Mesendoderm (in vitro differentiated cells): Measurements from ENCODE around the gene IRAK2.
"Not testable (repeated sequence)": the region's sequence is repeated elsewhere in the genome, so short reads cannot be mapped to it uniquely, and the experiment has no call there.

Experiments
- DNase-seq: peaks from one replicate; pipeline ENCODE4 v3.0.0; 2013
- H2AK5ac ChIP-seq: 2 replicates; pipeline ENCODE4 v1.6.1; 2013; ENCODE audit warnings: low read length, inconsistent platforms
- H2BK120ac ChIP-seq: 2 replicates; pipeline ENCODE4 v1.6.1; 2013; ENCODE audit warnings: low read depth, mild to moderate bottlenecking, low read length, moderate library complexity, mixed read lengths
- H2BK15ac ChIP-seq: replicated peaks from 2 replicates; pipeline ENCODE4 v1.6.1; 2013; ENCODE audit warnings: low read depth, mild to moderate bottlenecking, moderate library complexity
- H2BK5ac ChIP-seq: 2 replicates; pipeline ENCODE4 v1.6.1; 2013; ENCODE audit warnings: low read length, inconsistent platforms
- H3K18ac ChIP-seq: 2 replicates; pipeline ENCODE4 v1.6.1; 2013; ENCODE audit warnings: mild to moderate bottlenecking, low read length, mixed read lengths
- H3K23ac ChIP-seq: one replicate; pipeline ENCODE4 v1.6.1; 2013; ENCODE audit warnings: low read length
- H3K27ac ChIP-seq: 2 replicates; pipeline ENCODE4 v1.5.1; 2013; ENCODE audit warnings: low read depth, mild to moderate bottlenecking, inconsistent platforms, low read length, moderate library complexity
- H3K27me3 ChIP-seq: 2 replicates; pipeline ENCODE4 v1.6.1; 2013; ENCODE audit warnings: low read length, control low read depth, mild to moderate bottlenecking, inconsistent platforms; ENCODE audit not compliant: insufficient read depth, poor library complexity
- H3K36me3 ChIP-seq: 2 replicates; pipeline ENCODE4 v1.6.1; 2013; ENCODE audit warnings: low read length, inconsistent platforms; ENCODE audit not compliant: control insufficient read depth, insufficient read depth
- H3K4ac ChIP-seq: one replicate; pipeline ENCODE4 v1.6.1; 2013; ENCODE audit warnings: low read depth, mild to moderate bottlenecking, low read length, moderate library complexity
- H3K4me1 ChIP-seq: 2 replicates; pipeline ENCODE4 v1.6.1; 2013; ENCODE audit warnings: low read depth, low read length, inconsistent platforms; ENCODE audit not compliant: control insufficient read depth
- H3K4me2 ChIP-seq: 2 replicates; pipeline ENCODE4 v1.6.1; 2013; ENCODE audit warnings: low read length
- H3K4me3 ChIP-seq: 2 replicates; pipeline ENCODE4 v1.5.1; 2013; ENCODE audit warnings: mild to moderate bottlenecking, low read length
- H3K56ac ChIP-seq: one replicate; pipeline ENCODE4 v1.6.1; 2013; ENCODE audit warnings: low read length
- H3K79me1 ChIP-seq: 2 replicates; pipeline ENCODE4 v1.6.1; 2013; ENCODE audit warnings: low read length, inconsistent platforms
- H3K79me2 ChIP-seq: 2 replicates; pipeline ENCODE4 v1.6.1; 2013; ENCODE audit warnings: mild to moderate bottlenecking, low read length; ENCODE audit not compliant: control insufficient read depth, insufficient read depth
- H3K9ac ChIP-seq: 2 replicates; pipeline ENCODE4 v1.6.1; 2013; ENCODE audit warnings: low read length, inconsistent platforms
- H4K5ac ChIP-seq: one replicate; pipeline ENCODE4 v1.6.1; 2013; ENCODE audit warnings: low read length
- H4K8ac ChIP-seq: one replicate; pipeline ENCODE4 v1.6.1; 2013; ENCODE audit warnings: low read depth, mild to moderate bottlenecking, control low read depth, low read length, moderate library complexity
- WGBS: extraction: QIAGEN DNeasy Blood & Tissue Kit; methylation state at CpG from one replicate; pipeline ENCODE4 v1.1.7; 2013; ENCODE audit warnings: low lambda C conversion rate, missing lambda C conversion rate; ENCODE audit not compliant: insufficient coverage; ENCODE audit errors: extremely low coverage; 5-methylcytosine and 5-hydroxymethylcytosine counted together

The IRAK2 gene

GRCh38 chr3:10260211-10260701 is 95.5 kb downstream of the IRAK2 start:
- peaks cover 2% of the 10 kb centered on the region for H3K36me3 ChIP-seq

DNA sequence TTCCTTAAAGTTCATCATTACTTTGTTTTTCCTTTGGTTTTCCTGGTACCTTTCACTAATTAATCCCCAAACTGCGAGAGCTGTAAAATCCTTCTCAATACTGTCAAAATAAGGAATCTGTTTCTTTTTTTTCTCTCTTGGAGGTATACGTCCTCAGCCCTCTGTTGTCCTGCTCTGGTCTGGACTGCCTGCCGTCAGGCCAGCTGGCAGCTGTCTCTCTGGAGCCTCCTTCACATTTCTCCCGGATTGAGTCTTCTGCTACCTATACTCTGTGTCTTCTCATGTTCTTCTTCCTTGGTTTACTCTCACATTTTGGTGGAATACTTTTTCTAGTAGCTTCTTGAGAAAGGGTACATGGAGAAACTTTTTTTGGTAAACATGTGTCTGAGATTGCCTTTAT is 97.3 kb downstream of the IRAK2 start:
- Histone ChIP-seq H2BK5ac (no peak overlapping the region), H3K4me2 (no peak overlapping the region), H3K79me1 (peaks cover 6% of the 10 kb centered on the region), H4K5ac (no peak overlapping the region), H2AK5ac (no peak overlapping the region), H3K9ac (no peak overlapping the region), H3K36me3 (no peaks in the 10 kb centered on the region), H2BK15ac (no peak overlapping the region), H3K56ac (no peak overlapping the region), H3K79me2 (peaks cover 5% of the 10 kb centered on the region), H3K27me3 (no peaks in the 10 kb centered on the region), H3K4me1 (no peaks in the 10 kb centered on the region), H3K4ac (no peak overlapping the region), H3K18ac (no peak overlapping the region), H3K23ac (no peak overlapping the region), H3K27ac (no peak overlapping the region), H4K8ac (no peak overlapping the region), H2BK120ac (no peak overlapping the region), H3K4me3 (no peak overlapping the region)
- no CpG with 5 or more reads among the region's 4 CpGs for WGBS
- no peak for DNase-seq

More at GRCh38 chr3:10260211-10260701, 95.5 kb downstream of the IRAK2 start:
- Histone ChIP-seq H3K4me2 (no peak overlapping the region), H3K79me2 (peaks cover 2% of the 10 kb centered on the region), H3K4me1 (no peaks in the 10 kb centered on the region), H2AK5ac (no peak overlapping the region), H3K27me3 (no peaks in the 10 kb centered on the region), H3K56ac (no peak overlapping the region), H2BK120ac (no peak overlapping the region), H3K4me3 (no peak overlapping the region), H2BK15ac (no peak overlapping the region), H2BK5ac (no peak overlapping the region), H3K27ac (no peak overlapping the region), H3K4ac (no peak overlapping the region), H3K23ac (no peak overlapping the region), H4K8ac (no peak overlapping the region), H4K5ac (no peak overlapping the region), H3K9ac (no peak overlapping the region), H3K79me1 (peaks cover 3% of the 10 kb centered on the region), H3K18ac (no peak overlapping the region)
- no CpG with 5 or more reads among the region's 6 CpGs for WGBS
- no peak for DNase-seq

DNA sequence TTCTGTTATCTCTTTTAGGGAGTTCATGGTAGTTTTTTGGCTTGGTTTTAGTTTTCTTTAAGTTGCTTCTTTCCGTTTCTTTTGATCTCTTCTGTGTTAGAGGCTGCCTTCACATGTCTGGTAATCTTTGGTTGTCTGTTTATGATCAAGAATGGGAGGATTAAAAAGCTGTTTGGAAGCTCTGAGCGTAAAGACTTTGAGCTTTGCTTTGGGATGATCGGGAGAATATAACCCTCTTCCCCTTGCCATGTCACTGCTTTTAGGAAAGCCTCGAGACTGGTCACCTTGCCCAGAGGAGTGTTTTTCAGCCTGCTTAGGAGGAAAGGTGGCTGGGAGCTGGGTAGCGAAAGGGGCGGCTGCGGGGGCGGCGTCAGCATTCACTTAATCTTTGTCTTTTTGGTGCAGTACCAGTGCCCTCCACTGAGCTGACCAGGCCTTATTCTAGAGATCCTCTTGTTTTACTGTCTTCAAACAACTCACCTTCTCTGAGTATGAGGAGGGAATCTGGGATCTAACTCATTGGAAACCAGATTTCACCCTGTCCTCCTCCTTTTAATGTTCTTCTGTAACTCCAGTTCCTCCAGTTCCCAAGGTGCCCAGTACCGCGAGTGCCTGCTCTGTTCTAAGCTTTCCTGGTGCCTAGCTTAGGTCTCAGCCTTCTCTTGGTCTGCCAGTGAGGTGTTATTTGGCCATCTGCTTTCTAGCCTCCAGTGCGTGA is 99.1 kb downstream of the IRAK2 start:
- Histone ChIP-seq H3K79me1 (peaks cover 8% of the 10 kb centered on the region), H3K4me1 (no peaks in the 10 kb centered on the region), H3K4ac (no peak overlapping the region), H3K4me2 (no peak overlapping the region), H3K27me3 (no peaks in the 10 kb centered on the region), H2BK120ac (no peak overlapping the region), H2AK5ac (no peak overlapping the region), H3K4me3 (no peak overlapping the region), H2BK5ac (no peak overlapping the region), H3K27ac (no peak overlapping the region), H3K36me3 (no peaks in the 10 kb centered on the region), H2BK15ac (no peak overlapping the region), H4K8ac (peak overlapping the region; percentile 29), H3K18ac (no peak overlapping the region), H3K79me2 (peaks cover 5% of the 10 kb centered on the region), H3K9ac (no peak overlapping the region), H4K5ac (no peak overlapping the region), H3K56ac (peak overlapping the region; percentile 54), H3K23ac (no peak overlapping the region)
- peak; percentile 85 for DNase-seq
- no CpG with 5 or more reads among the region's 12 CpGs for WGBS

DNA sequence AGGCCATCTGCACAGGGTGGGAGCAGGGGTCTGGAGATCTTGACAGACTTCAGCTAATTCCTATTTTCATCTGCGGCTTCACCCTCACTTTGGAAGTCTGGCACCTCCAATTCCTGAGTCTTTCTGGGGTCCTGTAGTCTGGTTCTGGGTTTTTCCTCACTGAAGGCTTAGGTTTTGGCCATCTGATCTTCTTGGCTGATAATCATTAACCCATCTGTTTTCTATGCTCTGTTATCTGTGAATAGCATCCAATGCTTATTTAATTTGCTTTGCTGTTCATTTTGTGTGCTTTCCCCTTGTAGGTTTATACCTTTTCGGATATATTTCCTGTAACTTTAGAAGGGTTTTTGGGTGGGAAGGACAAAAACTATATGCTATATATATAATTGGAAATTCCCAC is 101.1 kb downstream of the IRAK2 start:
- no peak overlapping the region for H3K27ac ChIP-seq
- no peak overlapping the region for H2BK5ac ChIP-seq
- no peak overlapping the region for H4K5ac ChIP-seq
- H3K36me3 ChIP-seq: peaks cover 3% of the 10 kb centered on the region
- no peak overlapping the region for H3K4ac ChIP-seq
- no peak for DNase-seq
- no peak overlapping the region for H3K9ac ChIP-seq
- no CpG with 5 or more reads among the region's 2 CpGs for WGBS
- H4K8ac ChIP-seq: no peak overlapping the region
- H3K79me2 ChIP-seq: peaks cover 8% of the 10 kb centered on the region
- no peaks in the 10 kb centered on the region for H3K4me1 ChIP-seq
- no peaks in the 10 kb centered on the region for H3K27me3 ChIP-seq
- H3K79me1 ChIP-seq: peaks cover 12% of the 10 kb centered on the region
- no peak overlapping the region for H3K56ac ChIP-seq
- H3K4me3 ChIP-seq: no peak overlapping the region
- H2BK120ac ChIP-seq: no peak overlapping the region
- no peak overlapping the region for H3K23ac ChIP-seq
- H3K4me2 ChIP-seq: no peak overlapping the region
- no peak overlapping the region for H3K18ac ChIP-seq
- H2BK15ac ChIP-seq: no peak overlapping the region
- no peak overlapping the region for H2AK5ac ChIP-seq

DNA sequence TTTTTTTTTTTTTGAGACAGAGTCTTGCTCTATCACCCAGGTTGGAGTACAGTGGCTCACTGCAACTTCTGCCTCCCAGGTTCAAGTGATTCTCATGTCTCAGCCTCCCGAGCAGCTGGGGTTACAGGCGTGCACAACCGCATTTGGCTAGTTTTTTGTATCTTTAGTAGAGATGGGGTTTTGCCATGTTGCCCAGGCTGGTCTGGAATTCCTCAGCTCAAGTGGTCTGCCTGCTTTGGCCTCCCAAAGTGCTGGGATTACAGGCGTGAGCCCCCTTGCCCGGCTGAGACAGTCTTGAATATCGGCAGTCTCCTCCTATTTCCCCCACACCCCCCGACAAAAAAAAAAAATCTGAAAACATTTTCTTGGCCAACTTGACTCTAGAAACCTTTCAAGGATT is 102.2 kb downstream of the IRAK2 start:
- H4K8ac ChIP-seq, H2BK5ac ChIP-seq, H3K36me3 ChIP-seq, H3K4ac ChIP-seq, DNase-seq, H3K4me3 ChIP-seq, H2BK120ac ChIP-seq, H3K18ac ChIP-seq, H2AK5ac ChIP-seq, H2BK15ac ChIP-seq, H3K27ac ChIP-seq, H3K27me3 ChIP-seq, H3K79me2 ChIP-seq, H3K4me1 ChIP-seq, H3K4me2 ChIP-seq, H4K5ac ChIP-seq, H3K23ac ChIP-seq, H3K56ac ChIP-seq, H3K9ac ChIP-seq: not testable (repeated sequence)
- no CpG with 5 or more reads among the region's 7 CpGs for WGBS
- peaks cover 12% of the 10 kb centered on the region for H3K79me1 ChIP-seq

GRCh38 chr3:10268116-10268515 is 103.4 kb downstream of the IRAK2 start:
- peaks cover 11% of the 10 kb centered on the region for H3K79me2 ChIP-seq
- no peak overlapping the region for H2BK5ac ChIP-seq
- no peaks in the 10 kb centered on the region for H3K4me1 ChIP-seq

More at GRCh38 chr3:10268116-10268515, 103.4 kb downstream of the IRAK2 start:
- Histone ChIP-seq H3K23ac (no peak overlapping the region), H2BK15ac (no peak overlapping the region), H4K5ac (no peak overlapping the region), H2BK120ac (no peak overlapping the region), H3K79me1 (peaks cover 14% of the 10 kb centered on the region), H2AK5ac (no peak overlapping the region), H3K56ac (no peak overlapping the region), H3K4ac (no peak overlapping the region), H3K9ac (no peak overlapping the region), H4K8ac (no peak overlapping the region), H3K36me3 (peaks cover 3% of the 10 kb centered on the region), H3K27me3 (no peaks in the 10 kb centered on the region), H3K4me2 (no peak overlapping the region), H3K18ac (no peak overlapping the region), H3K27ac (no peak overlapping the region), H3K4me3 (no peak overlapping the region)
- no peak for DNase-seq
